ENCODE data around the gene RELCH.

RELCH gene

DNA sequence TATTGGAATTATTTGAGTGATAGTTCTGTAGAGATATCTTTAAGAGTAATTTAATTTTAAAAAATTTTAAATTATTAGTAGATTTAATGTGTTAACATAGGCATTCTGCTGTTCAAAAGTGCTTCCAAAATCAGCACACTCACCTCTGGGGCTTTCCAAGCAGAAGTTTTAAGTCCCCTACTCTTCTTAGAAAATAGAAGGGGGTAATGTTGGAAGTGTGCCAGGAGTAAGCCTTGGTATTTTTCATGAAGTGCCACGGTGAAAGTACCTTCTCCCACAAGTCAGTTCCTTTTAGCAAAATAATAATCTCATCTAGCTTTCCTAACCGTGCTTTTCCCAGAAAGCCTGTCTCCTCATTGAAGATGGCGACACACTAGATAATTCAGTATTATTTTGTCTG, 134.1 kb downstream of the RELCH start:
- DNase-seq (ENCODE audit: low read depth in 2 of 2) = no peak

DNA sequence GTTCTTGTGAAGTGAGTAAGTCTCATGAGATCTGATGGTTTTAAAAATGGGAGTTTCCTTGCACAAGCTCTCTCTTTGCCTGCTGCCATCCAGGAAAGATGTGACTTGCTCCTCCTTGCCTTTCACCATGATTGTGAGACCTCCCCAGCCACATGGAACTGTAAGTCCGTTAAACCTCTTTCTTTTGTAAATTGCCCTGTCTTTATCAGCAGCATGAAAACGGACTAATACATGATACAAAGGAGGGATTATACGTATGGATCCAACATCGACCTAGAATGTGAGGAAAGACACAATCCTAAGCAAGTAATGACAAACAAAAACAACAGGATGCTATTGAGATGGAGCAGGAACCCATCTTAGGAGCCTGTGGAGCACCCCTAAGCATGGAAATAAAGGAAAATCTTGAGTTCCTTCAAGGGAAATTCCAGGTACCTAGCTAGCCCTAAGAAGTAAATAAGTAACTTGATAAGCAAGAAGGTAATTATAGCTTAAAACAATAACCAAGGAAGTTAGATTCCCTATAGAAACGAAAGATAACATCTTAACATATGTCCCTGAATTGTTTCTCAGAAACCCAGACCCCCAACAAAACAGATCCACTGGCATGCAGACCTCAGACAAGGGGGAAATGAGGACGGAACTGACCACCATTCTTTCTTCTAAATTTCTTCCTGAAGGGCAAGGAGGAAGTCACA, 136.6 kb downstream of the RELCH start:
- no peak for DNase-seq (ENCODE audit: low read depth in 2 of 2)

DNA sequence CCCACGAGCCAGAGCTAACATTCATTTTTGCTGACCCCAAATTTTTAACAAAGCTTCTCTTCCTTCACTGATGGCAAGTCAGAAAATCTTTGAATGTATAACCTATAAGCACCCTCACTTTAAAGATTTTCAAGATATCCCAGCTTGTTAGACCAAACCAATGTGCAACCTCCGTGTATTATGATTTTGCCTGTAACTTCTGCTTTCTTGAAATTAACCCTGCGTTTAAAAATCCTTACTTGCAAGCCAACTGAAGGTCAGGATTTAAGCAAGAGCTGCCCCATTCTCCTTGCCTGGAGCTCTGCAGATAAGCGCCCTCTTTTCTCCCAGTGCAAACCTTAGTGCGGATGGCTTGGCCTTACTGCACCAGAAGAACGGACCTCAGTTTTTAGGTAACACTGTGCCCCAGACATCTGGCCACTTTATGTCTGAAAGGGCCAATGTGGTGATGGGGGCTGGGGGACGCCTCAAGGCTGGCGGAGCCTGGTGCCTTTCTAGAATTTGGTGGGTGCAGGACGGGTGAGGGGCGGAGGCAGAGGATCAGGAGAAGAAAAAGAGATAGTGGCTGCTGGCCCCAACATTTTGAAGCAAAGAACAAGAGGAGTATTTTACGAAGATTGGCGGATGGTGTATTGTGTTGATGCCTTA, 137.2 kb downstream of the RELCH start:
- no peak for DNase-seq (ENCODE audit: low read depth in 2 of 2)

DNA sequence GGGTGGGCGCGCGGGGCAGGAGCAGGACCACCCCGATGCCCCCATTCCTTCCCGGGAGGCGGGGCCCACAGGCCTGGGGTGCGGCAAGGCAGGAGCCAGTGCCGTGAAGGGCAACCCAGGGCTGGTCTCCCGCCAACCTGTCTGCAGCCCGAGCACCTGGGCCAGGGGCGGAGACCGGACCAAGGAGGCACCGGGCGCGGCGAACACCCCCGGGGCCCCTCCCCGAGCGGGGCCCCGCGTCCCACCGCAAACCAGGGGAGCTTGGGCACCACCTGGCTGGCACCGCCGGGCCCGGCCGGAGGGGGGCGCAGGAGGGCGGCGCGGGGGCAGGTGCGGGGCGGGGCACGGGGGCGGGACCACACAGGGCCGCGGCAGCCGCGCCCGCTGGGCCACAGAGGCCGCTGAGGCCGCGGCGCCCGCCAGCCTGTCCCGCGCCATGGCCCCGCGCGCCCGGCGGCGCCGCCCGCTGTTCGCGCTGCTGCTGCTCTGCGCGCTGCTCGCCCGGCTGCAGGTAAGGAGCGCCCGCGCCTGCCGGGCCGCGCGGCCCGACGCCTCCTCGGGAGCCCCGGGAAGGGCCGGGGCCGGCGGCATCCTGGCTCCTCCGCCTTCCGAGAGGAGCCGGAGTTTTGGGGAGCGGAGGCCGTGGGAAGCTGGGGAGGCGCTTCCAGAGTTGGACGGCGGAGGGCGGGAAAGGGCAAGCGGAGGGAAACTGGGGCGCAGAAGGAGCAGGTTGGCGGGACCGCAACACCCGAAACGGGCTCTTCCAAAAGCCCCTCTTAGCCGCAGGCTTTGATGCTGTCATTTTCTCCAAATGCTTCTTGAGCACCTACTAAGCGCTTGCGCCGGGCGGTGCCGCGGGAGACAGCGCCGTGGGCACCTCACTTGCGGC, 138.1 kb downstream of the RELCH start, which contains the start of gene TNFRSF11A:
Gene TNFRSF11A, plus strand, starts transcription at position 394 of the 889 bp plus-strand sequence. Its CDS starts 43 bp downstream, at position 437.
- no peak for DNase-seq (ENCODE audit: low read depth in 2 of 2)

DNA sequence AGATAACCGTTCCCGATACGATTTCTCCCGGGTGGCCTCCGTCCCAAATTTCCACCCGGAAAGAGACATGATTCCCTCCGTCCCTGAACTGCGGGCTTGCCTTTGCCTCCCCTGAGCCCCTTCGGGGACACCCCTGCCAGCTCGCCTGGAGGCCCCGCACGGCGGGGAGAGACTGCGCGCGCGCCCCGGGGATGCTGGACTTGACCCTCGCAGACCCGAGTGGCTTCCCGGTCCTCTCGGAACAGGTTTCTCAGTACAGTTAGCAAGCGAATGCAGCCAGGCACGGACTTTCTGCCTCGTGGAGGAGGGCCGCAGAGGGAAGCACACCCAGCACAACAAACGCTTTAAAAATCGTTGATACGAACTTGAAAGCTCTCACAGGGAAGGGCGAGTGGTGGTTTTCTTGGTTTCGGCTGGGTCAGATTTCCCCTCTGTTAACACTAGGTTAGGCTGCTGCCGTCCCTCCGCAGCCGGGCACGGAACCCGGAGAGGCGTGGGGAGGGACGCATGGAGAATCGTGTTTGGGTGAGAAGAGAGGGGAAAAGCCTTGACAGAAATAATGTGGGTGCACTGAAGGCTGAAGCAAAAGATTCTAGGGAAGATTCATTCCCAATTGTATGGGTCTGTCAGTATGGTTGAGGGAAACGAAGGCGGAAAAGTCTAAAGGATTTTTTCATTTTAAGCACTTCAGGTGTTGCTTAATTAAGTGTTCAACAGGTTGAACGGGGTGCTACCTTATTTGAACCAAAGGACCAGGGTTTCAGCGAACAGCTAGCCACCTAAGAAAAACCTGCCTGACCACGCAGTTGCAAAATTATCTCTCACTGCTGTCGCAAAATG, 139.0 kb downstream of the RELCH start:
- DNase-seq (ENCODE audit: low read depth in 2 of 2) = no peak

DNA sequence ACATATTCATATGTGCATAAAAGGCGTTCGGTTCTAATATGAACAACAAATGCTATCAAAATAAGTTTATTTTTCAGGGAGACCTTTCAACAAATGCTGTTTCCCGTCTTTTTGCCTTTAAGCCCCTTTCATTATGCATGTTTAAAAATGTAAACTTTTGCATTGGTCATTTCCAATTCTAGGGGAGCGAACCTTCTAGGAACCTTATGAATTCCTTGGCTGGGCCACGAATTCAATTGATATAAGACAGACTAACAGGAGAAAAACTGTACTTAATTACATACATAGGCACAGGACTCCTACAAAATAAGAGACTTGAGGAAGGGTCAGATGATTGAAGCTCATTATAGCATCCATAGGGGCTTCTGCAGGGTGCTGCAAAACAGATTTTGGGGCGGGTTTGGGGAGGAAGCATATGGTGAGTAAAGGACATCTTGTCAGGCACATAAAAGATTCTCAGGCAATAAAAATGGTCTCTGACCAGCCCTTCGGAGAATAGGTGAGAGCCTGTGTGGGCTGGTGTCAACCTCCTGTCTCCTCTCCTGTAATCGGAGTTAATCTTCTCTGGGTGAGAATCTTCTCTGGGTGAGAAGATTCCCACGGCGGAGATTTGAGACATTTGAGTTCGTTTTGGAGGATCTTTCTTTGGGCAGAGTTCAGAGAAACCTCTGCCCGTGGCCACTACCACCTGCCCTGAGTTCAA, 139.7 kb downstream of the RELCH start:
- no peak for DNase-seq (ENCODE audit: low read depth in 2 of 2)

DNA sequence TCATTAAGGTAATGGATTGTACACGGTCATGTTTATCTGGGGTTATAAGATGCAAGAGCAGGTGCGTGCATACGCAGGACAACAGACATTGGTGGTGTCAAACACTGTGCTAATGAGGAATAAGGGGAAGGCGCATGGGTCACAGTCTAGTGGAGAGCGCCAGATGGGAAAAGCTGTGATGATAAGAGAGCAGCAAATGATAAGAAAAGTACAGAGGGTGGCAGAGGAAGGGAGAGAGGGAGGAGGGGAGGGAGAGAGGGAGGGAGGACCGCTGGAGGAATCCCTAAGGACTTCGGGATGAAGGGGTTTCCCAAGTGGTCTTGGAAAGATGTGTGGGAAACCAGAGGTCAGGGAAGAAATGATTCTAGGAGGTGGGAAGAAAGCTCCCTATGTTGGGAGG, 140.9 kb downstream of the RELCH start:
- DNase-seq (ENCODE audit: low read depth in 2 of 2) = no peak

DNA sequence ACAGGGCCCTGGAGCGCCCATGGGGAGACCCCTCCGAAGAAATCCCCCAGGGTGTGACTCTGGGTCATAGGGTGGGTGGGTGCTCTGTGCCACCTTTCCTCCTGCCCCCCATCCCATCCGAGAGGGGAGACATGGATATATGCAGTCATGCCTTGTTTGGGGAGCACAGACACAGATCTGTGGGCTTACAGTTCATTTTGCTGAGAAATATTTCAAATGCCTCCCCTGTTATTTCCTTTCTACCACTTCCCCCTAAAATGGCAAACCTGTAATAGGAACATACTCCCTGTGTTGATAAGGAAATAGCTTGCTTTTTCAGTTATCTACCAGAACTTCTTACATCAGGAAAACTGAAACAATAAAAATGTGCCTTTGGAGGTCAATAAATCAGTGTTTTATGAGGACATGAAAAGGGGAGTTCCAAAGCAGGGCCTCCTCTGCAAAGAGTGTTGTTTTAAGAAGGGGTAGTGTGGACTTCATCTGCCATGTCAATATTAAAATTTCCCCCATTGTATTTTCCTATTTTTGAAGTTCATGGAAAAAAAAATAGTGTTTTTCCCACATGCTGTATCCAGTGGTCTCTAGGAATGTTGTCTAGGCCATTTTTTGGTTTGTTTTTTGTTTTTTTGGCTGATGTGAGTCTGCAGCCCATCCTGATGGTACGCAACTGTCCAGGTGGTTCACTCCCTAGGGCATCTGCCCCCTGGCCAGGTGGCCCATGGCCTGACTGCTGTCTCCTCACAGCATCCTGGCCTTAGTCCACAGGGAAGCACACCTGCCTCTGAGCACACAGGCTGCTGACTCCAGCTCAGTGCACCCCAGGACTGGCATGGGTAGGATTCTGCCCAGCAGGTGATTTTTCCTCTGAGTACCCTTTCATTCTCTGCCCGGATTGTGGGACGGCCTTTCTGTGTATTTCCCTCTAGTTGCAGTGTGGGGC, 141.8 kb downstream of the RELCH start:
- no peak for DNase-seq (ENCODE audit: low read depth in 2 of 2)

DNA sequence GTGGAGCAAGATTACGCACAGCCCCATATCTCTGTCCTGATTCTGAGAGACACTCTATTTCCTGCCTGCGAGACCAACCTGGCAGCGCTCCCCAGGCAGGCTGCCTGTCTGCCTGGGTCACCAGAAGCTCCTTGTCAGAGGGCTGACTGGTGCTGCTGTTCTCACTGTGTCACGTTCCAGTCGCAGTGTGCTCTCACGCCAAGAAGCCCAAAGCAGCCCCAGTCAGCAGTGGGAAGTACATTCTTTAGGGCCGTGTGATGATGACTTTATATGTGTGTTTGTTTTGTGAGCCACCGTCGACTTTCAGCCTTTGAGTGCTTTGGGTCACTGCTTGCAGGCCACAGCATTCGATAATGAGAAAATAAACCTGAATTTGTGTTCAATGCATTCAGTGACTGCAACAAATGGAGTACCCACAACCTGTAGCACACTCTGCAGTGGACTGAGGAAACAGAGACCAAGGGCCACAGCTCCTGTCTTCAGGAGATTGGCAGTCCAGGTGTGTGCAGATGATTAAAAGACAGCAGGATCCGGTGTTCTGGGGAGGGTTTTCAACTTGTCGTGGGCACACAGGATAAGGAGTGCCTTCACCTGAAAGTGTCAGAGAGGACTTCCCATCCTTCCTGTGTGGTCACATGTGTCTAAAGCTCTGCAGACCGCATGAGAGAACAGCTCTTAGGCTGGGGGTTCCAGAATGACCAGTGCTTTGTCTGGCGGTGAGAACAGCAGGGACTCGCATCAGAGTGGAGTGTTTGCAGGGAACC, 142.8 kb downstream of the RELCH start:
- no peak for DNase-seq (ENCODE audit: low read depth in 2 of 2)

DNA sequence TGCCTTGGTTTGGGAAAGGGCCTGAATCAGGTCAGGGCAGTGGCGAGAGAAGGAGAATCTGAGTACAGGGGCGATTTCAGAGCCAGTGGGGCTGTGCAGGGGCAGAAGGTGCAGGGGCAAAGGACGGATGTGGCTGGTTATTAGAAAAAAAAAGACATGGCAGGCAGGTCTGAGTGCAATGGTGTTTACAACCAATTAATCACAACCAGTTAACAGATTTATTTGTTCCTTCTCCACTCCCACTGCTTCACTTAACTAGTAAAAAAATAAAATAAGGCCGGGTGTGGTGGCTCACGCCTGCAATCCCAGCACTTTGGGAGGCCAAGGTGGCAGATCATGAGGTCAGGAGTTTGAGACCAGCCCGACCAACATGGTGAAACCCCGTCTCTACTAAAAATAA, 143.6 kb downstream of the RELCH start:
- no peak for DNase-seq (ENCODE audit: low read depth in 2 of 2)

DNA sequence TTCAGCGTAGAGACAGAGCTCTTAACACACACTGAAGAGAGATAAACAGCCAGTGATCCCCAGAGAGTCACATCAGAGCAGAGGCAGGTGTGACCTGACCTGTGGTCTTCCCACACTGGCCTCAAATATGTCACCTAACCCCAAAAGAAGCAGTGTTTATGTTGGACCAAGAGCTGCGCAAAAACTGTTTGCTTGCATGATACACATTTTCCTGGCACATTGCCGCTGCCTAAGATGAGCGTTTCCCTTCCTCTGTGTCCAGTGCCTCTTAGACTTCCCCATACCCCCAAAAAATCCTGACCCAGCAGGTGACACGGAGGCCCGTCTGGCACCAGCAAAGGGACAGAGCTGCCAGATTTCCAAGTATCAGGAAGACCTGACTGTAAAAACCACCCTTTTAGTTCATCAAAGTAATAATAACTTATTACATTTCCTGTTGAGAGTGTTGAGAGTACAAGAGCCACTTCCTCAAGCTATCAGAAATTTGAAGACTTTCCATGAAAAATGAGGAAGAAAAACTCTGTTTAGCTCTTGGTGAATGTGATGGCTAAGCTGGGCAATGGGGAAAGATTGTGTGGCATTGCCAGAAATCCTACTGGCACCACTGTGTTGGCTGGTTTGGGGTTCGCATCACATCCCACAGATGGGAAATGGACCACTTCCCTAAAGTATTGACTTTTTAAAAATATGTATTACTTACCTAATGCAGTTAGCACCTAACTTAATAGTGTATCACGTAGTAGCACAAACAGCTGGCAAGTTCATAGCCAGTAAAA, 144.7 kb downstream of the RELCH start:
- no peak for DNase-seq (ENCODE audit: low read depth in 2 of 2)

DNA sequence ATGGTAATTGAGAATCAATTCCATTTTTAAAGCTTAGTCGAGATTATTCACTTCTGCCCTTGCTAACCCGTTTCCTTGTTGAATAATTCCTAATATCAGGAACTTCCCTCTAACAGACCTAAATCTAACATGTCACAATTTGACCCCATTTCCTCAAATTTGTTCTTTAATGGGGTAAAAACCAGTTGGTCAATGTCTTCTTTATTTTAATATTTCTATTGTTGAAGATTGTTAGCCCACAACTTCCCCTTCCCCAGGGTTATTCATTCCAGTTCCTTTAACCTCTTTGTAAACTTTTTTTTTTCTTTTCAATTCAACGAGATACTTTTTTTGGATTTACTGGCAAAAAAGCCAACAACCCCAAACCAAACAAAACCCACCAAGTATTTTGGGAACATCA, 145.4 kb downstream of the RELCH start:
- DNase-seq (ENCODE audit: low read depth in 2 of 2) = no peak

DNA sequence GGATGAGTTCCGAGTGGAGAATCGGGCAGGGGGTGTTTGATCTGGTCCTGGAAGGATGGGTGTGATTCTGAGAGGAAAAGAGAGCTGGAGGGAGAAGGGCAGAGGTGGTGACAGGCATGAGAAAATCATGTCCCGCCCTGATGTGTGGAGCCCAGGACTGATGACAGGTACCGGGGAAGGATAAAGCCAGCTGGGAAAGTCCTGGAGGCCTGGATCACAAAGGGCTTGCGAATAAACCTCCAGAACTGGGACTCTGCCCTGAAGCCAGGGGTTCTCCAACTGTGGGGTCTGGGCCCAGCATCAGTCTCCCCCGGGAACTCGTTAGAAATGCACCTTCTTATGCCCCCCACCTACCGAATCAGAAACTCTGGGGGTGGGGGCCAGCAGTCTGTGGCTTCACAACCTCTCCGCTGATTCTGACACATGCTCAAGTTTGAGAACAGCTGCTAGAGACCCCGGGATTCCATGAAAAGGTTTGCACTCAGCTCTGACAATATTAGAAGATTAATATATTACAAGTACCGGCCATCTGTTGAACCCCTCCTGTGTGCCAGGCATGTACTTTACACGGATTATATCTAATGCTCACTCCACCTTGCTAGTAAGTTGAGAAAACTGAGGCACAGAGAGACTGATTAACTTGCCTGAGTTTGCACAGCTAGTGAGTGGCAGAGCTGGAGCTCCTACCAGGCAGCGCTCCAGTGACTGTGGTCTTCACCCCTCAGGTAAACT, 146.1 kb downstream of the RELCH start:
- DNase-seq (ENCODE audit: low read depth in 2 of 2) = no peak

DNA sequence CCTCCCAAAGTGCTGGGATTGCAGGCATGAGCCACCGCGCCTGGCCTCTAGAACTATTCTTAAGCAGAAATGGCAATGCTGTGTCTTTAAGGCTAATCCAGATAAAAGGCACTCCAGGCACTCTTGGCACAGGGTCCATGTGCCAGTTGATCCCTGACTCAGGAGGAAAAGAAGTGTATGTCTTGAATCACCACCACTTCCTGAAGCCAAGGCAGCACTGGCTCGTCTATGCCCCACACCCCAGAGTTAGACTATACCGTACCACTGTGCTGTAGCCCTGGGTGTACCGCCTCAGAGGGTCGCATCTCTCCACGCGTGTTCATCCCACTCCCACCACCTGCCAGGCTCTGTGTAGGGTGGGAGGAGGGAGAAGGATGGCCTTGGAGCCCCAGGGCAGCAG, 147.1 kb downstream of the RELCH start:
- DNase-seq (ENCODE audit: low read depth in 2 of 2) = no peak

DNA sequence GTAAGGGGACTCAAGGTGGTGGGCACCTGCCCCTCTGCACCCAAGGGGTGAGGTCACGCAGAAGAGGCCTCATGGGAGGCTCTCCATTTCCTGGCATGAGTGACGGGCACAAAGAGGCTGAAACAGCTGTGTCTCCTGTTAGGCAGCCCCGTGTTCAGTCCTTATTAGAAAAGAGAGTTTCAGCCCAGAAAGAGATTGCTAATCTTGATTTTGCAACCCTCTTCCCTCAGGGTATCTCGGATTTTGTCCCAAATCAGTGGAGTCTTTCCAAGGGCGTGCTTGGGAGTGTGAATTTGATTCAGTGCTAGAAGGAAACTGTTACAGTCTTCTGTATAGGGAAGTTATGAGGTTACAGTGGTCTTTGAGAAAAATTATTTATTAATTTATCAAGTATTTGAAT, 148.4 kb downstream of the RELCH start:
- no peak for DNase-seq (ENCODE audit: low read depth in 2 of 2)

DNA sequence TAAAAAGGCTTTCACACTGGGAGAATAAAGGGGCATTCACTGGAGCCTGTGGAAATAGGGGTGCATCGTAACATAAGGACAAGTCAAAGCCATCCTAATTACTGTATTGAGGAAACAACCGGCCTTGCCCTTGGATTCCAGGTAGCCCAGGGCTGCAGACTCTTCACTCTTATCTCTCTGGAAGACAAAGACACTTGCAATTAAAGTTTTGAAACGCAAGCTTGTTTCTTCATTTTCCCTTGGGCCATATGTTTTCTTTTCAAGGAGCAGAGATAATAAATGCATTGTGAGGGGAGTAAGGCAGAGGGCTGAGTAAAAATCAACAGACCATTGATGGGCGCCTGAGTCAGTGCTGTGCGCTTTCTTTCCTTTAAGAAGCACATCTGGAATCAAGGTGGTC, 149.6 kb downstream of the RELCH start:
- DNase-seq (ENCODE audit: low read depth in 2 of 2) = no peak

DNA sequence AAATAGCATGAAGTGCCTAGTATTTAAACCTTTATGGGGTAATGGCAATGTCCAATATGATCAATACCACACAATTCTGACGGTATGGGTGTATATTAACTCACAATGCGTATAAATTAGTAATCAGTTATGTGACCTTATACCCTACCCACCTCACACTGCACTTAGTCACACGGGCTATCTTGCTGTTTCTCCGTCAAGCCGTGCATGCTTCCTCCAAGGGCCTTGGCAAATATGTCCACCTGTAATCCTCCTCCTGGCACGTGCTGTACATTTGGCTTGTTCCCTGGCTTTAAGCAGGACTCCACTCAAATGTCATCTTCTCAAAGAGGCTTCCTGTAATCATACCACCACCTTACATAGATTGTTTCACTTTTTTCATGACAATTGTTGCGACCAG, 150.3 kb downstream of the RELCH start:
- no peak for DNase-seq (ENCODE audit: low read depth in 2 of 2)
